SKM-1 treated with dmso at 0.1 percent for 144 hours (cell line): ENCODE results near the gene SMC3.
"Not testable (repeated sequence)": the region's sequence is repeated elsewhere in the genome, so short reads cannot be mapped to it uniquely, and the experiment has no call there.

Source experiments
- DNase-seq: peaks from one replicate; lab custom pipeline; 2025; ENCODE audit not compliant: unreplicated experiment; lab: John Stamatoyannopoulos, UW

The SMC3 gene

DNA sequence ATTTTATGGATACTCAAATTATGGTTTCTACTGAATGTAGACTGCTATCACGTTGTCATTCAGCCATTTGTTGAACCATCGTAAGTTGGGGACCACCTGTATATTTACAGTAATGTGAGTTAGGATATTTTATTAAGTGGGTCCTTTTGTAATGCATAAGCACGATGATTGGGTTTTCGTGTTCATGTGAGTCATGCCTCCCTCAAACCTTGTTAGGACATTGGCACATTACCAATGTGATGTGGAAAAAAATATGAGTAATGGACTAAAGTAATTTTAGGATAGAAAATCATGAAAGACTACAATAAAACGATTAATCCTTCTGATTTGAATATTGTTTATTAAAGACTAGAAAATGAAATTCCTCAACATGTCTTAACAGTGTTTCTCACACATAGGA lies 8.7 kb downstream of the SMC3 start:
- DNase-seq = no peak

DNA sequence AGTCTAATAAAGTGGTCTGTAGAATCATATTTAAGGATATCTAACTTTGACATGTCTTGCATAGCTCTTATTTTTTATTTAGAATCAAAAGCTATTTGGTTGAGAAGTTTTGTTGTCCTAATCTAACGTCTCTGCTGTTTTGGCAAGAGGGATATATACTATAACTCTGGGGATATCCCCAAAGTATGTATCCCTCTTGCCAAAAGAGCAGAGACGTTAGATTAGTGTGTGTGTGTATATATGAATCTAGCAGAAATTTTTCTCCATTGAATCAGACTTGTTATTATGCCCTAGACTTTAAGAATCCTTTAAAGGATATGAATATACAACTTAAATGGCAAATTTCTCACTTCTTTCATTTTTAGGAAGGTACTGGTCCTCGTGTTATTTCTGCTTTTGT lies 9.6 kb downstream of the SMC3 start:
- DNase-seq = no peak

DNA sequence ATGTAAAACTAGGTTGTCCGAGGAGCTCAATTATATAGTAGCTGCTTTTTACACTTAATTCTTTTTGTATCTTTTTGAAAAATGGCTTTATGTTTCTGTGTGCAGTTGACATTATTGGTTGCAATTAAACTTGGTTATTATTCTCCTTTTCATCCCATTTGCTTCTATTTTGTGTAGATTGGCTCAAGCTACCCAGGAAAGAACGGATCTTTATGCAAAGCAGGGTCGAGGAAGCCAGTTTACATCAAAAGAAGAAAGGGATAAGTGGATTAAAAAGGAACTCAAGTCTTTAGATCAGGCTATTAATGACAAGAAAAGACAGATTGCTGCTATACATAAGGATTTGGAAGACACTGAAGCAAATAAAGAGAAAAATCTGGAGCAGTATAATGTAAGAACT lies 16.5 kb downstream of the SMC3 start:
- DNase-seq = no peak

DNA sequence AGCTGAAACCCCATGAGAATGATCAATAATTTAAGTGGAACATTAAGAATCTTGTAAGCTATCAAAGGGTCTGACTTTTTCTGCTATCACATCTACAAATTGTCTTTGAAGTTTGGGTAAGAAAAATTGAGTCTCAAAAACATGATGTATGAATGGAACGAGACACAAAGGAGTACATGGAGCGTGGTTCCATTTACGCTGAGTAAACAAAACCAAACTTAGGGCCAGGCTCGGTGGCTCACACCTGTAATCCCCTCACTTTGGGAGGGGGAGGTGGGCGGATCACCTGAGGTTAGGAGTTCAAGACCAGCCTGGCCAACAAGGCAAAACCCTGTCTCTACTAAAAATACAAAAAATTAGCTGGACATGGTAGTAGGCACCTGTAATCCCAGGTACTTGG lies 24.3 kb downstream of the SMC3 start:
- no peak for DNase-seq

DNA sequence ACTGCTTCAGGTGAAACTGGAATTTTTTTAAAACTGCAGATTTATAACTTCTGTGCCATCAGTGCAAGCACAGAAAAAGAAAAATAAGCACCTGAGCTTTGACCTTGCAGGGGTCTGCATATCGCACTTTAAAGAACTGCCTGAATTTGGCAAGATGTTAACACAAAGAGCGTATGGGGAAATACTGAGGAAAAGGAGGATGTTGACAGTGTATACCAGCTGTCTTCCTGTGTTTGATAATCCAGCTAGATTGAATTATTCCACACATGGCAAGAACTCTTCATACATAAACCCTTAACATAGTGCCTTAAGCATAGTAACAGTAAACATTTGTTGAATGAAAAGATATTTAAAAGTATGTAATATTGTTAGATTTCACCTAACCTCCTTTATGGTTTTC lies 30.0 kb downstream of the SMC3 start:
- DNase-seq = no peak

DNA sequence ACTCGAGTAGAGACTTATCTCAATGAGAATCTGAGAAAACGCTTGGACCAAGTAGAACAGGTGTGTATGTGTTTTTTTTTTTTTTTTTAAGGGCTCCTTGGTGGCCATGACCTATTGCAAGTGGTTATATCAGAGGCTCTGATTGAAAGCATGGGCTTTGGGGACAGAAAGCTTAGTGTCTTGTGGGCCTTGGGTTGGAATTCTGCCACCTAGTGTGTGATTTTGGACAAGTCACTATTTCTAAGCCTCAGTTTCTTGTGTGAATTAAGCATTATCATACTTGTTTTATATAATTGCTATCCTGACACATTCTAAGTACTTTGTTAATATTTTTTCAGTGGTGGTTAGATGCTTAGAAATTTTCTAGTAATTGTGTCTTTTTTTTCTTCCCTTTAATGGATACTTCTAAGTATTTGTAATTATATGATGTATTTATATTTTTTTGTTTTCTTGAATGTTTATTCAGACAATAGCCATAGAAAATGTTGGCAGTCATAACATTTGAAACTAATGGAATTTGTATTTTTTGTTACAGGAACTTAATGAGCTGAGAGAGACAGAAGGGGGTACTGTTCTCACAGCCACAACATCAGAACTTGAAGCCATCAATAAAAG lies 33.1 kb downstream of the SMC3 start:
- peak; percentile 55 for DNase-seq

DNA sequence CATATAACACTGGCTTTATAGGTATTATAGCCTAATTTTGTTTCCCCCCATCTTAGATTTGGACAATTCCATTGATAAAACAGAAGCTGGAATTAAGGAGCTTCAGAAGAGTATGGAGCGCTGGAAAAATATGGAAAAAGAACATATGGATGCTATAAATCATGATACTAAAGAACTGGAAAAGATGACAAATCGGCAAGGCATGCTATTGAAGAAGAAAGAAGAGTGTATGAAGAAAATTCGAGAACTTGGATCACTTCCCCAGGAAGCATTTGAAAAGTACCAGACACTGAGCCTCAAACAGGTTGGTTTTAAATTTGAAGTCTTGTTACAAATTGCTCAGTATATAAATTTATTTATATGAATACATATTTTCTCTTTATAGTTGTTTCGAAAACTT lies 34.1 kb downstream of the SMC3 start:
- DNase-seq = no peak

DNA sequence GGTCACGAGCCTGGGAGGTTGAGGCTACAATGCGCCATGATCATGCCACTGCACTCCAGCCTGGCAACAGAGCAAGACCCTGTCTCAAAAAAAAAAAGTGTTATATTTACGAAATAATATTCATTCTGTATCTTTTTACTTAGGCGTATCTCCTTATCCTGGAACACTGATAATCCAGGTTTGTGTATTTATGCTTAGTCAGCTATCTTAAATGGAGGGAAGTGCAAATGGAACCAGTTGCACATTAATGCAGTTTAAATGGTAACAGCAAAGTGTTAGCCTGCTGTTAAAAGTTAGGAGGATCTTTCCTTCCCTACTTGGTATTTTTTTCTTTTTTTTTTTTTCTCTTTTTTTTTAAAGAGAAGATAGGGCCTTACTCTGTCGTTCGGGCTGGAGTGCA lies 40.6 kb downstream of the SMC3 start:
- DNase-seq = no peak

DNA sequence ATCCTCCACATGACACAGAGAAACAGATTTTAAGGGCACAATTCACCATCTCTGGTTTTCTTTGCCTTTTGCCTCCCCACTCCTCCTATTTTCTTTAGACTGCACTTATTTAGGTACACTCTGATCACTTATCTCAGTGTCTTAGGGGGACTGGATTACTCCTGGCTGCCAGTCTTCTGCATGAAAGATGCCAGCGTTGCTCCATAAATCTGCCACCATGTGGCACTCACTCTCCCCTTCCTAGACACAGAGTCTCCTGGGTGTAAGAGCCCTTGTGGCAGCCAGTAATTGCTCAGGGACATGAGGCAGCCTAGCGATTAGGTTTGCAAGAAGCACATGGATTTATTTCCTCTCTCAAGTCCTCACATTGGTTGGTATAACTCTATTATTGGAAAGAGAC lies 42.1 kb downstream of the SMC3 start:
- no peak for DNase-seq

DNA sequence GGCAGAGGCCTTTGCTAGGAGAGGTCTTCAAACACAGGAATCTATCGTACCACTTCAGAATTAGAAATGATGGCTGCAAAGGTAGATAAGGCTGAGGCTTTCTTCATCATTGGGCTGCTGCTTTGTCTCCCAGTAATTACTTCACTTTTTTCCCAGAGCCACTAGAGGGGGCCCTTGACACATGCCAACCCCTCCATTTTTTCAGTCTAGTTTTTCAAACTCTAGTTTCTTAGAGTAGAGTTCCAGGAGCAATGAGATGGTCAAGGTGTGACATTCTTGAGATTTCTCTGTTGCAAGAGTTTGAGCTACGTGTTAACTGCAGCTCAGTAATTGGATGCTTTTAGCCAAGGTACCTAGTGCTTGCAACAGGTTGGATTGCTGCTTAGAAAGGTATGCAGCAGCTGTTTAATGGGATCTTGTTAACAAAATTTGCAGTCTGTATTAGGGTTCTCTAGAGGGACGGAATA lies 42.8 kb downstream of the SMC3 start:
- DNase-seq = peak; percentile 33

DNA sequence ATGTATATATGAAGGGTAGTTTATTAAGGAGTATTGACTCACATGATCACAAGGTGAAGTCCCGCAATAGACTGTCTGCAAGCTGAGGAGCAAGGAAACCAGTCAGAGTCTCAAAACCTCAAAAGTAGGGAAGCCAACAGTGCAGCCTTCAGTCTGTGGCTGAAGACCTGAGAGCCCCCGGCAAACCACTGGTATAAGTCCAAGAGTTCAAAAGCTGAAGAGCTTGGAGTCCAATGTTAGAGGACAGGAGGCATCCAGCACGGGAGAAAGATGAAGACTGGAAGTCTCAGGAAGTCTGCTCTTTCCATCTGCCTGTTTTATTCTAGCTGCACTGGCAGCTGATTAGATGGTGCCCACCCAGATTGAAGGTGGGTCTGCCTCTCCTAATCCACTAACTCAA lies 43.3 kb downstream of the SMC3 start:
- DNase-seq = not testable (repeated sequence)

DNA sequence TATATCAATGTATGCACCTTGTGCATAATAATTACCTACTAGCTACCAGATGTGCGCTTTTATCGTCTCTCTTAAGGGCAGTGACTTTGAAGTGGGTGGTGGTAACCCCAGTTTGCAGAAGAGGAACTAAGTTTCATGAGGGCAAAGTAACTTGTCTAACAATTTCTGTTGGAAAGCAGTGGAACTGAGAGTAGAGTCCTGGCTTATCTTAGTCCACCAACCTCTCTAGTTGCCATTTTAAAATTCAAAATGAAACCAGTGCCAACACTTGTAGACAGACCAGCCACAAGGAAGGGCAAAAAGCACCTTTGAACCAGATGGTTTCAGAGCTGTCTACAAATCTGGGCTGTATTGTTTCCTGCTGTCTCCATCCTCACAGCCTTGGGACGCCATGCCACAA lies 44.6 kb downstream of the SMC3 start:
- no peak for DNase-seq

DNA sequence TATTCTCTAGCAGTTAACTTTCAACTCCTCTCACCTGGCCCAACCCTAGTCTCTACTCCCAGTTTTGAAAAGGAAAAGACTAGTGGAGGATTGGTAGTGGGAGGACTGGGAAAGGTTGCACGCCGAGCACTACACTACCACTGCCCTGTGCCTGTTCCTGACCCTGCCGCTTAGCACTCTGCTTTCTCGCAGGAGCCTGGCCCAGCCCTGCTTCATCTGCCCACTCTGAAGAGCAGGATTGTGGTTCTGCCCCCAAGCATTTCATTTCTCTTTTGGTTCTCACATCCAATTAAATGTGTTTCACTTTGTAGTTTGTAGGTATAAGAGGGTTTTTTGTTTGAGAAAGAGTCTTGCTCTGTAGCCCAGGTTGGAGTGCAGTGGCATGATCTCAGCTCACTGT lies 45.1 kb downstream of the SMC3 start:
- no peak for DNase-seq

DNA sequence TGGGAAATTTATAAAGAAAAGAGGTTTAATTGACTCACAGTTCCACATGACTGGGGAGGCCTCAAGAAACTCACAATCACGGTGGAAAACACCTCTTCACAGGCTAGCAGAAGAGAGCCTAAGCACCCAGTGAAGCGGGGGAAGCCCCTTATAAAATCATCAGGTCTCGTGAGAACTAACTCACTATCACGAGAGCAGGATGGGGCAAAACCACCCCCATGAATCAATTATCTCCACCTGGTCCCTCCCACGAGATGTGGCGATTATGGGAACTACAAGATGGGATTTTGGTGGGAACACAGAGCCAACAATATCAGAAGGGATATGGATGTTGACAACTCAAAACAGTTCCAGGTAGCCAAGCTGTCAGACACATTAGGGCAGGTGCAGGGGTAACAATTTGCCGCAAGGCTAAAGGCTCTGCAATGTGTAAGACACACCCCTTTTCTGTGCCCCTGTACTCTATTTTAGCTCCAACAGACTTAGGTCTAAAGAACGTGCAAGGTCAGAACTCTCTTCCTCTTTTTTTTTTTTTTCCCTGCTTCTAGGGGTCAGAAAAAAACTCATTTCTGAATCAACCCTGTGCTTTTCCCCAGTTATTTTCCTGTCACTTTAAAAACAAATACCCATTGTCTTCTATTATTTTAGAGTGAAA lies 46.0 kb downstream of the SMC3 start:
- peak; percentile 12 for DNase-seq

DNA sequence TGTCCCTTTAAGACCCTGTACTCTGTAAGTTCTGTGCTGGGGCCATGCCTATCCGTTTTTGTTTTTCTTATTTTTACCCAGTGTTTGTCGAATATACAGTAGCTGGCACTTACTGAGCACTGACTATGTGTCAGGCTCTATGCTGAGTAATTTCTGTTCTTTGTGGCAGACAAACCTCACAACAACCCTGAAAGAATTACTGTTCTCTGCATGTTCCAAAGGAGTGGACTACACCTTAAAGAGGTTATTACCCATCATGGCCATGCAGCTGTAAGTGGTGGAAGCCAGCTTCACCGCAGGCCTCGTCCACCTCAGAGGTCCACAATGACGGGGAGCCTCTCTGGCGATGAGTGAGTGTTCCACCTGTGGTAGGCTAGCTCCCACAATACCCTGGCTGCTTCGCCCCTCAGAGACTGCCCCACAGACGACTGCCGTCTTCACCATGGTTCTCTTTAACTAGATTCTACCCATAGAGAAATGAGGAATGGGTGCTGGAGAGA lies 46.6 kb downstream of the SMC3 start:
- DNase-seq = no peak

DNA sequence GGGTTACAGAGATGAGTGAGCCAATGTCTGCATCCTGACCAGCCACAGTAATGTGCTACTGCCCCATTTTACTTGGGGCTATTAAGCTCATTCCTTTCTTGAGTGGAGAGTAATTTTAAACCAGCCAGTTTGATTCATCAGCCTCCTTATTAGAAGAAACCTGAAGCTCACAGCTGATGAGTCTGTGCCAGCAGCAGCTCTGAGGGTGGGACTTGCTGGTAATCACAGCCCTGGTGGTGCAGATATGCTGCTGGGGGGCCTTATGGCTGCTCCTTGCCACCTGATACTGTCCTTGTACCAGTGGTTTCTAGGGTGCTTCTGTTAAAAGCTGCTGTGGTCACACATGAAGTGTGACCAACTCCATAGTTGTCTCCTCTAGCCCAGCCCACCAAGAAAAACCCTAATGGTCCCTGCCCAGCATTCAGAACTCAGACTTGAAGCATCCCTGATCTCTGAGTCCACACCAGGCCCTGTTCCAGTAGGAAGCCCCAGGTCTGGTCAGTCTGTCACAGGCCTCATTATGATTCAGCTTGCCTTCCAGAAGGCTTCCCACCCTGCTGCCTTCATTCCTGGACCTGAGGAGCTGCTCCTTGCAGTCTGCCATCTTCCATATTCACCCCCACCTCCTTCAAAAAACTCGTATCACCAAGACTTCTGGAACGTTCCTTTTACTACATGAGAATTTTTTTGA lies 47.7 kb downstream of the SMC3 start:
- DNase-seq = no peak

DNA sequence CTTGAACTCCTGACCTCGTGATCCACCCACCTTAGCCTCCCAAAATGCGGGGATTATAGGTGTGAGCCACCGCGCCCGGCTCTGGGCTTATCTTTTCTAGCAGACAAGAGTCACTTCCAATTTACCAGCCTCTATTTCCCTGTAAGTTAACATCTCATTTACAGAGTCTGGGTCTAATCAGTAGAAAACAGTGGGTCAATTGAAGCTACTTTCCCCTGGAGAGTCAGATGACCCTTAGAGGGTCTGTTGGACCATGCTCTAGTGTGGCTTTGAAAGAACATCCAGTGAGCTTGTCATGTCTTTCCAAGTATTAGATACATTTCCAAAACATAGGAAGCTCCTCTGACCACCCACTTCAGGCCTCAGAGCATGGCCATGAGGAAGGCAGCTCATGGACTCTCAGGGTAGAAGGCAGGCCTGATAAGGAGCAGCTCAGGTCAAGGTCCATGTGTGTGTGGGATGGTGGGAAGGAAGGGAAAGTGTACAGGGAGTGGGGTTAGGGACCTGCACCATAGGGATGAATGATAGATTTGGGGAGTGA lies 49.1 kb downstream of the SMC3 start:
- DNase-seq = no peak

DNA sequence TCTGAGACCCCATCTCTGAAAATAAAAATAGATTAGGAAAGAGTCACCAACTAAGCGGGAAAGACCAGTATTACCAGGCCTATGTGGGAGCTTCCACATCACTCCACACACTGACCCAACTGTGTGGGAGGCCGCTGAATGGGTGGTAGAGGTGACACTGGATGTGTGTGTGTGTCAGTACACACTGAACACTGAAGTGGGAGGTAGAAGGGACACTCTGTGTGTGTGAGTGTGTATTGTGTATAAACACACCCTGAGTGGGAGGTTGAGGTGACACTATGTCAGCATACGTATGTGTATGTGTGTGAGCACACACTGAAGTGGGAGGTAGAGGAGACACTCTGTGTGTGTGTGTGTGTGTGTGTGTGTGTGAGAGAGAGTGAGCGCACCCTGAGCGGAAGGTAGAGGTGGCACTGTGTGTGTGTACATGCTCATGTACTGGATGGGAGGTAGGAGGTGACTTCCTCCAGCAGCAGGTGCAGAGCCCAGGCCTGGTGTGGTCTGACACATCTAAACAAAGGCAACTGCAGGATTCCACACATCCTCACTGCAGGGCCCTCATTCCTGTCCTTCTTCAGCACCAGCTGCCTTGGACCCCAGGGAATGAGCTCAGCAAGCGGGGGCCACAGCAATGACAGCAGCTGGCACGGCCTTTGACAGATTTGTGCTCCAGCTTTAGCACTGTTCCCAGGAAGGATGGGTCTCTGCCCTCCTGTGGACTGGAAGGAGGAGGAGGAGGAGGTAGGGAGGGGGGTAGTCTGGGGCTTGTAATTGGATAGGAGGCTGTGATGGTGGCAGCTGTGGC lies 50.1 kb downstream of the SMC3 start:
- DNase-seq = no peak

DNA sequence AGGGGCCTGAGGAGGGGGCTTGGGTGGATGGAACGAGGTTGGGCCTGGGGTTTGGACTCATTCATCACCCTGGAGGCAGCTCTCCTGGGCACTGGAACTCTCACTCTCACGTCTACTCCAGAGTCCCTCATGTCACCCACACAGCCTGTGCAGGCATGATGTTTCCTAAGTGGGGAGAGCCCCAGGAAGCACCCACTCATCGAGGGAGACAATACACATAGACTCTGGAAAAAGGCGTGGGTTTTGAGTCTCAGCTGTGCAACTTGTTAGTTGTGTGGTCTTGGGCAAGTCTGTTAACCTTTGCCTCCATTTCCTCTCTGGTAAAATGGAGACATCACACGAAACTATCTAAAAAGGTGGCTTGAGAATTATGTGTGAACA lies 50.7 kb downstream of the SMC3 start:
- DNase-seq = no peak

DNA sequence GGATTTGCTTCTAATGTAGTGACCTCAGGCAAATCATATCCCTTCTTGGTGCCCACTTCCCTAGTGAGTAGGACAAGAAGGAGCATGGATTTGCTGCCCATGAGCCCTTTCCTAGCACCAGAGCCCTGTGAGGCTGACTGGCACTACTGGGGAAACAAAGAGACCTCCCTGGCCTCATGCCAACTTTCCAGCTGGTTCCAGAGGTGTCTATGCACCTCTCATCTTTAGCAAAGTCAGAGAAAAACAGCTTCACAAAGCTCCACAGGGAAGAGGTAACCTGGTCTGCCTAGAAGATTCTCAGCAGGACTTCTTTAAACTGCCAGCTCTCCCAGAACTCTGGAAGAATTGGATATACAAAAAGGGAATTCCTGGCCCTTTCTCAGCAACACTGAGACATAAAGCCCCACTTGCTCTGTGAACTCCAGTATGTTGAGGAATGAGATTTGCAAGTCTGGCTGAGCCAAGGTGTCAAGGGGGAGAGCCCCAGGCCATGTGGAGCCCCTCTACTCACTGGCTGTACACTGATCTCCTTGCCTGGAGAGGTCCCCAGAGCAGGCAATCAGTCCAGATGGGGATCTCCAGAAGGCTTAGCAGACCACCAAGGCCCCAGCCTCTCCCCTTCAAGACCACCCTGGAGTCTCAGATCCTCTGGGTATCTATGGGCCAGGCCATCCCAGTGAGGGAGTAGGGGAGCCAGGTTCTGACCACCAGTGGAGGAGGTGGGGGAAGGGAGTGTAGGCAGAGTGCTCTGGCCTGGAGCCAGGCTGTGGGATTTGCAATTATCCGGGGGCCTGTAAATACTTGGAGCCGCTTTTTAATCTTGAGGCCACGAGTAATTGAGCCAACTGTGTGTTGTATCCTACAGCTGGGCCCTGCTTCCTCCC lies 52.3 kb downstream of the SMC3 start:
- no peak for DNase-seq
